HepG2 (cell line): ENCODE measurements around the gene GCM1. TPM values are rescaled to one million over a fixed set of nuclear protein-coding genes. Genes with fewer than 3 reads are reported as not detected.

Experiments
- DNMT1 ChIP-seq: sonication (generic); formaldehyde crosslinking; IDR thresholded peaks from 2 replicates; pipeline ENCODE4 v1.5.1; 2020; ENCODE audit warnings: mild to moderate bottlenecking, missing genetic modification reagents
- HDAC1 ChIP-seq: sonication (generic); formaldehyde crosslinking; IDR thresholded peaks from 2 replicates; pipeline ENCODE4 v1.5.1; 2020; ENCODE audit warnings: mild to moderate bottlenecking, missing genetic modification reagents
- HOXD1 ChIP-seq: sonication (generic); formaldehyde crosslinking; IDR thresholded peaks from 2 replicates; pipeline ENCODE4 v1.5.0; 2020; ENCODE audit warnings: missing genetic modification reagents
- KIAA2018 ChIP-seq: sonication (generic); formaldehyde crosslinking; IDR thresholded peaks from 2 replicates; pipeline ENCODE4 v1.5.0; 2020; ENCODE audit warnings: mild to moderate bottlenecking, missing genetic modification reagents, borderline replicate concordance
- MBD4 ChIP-seq: IDR thresholded peaks from 2 replicates; pipeline ENCODE4 v1.6.1; 2012; ENCODE audit warnings: low read length, inconsistent platforms, borderline replicate concordance
- NCOA1 ChIP-seq: sonication (generic); formaldehyde crosslinking; IDR thresholded peaks from 2 replicates; pipeline ENCODE4 v1.9.0; 2021; ENCODE audit warnings: missing genetic modification reagents
- NR2F2 ChIP-seq: IDR thresholded peaks from 2 replicates; pipeline ENCODE4 v1.6.1; 2012; ENCODE audit warnings: low read depth, inconsistent platforms, borderline replicate concordance
- PCBP2 ChIP-seq: fragments of 200-400 bp; formaldehyde crosslinking; optimal IDR thresholded peaks from 2 replicates; pipeline ENCODE3; 2018; ENCODE audit warnings: low read length, low read depth; ENCODE audit not compliant: poor library complexity, severe bottlenecking
- PRDM15 ChIP-seq: sonication (generic); formaldehyde crosslinking; IDR thresholded peaks from 2 replicates; pipeline ENCODE4 v1.4.0; 2020; ENCODE audit warnings: missing genetic modification reagents
- SIN3B ChIP-seq: fragments of 150-350 bp; IDR thresholded peaks from 2 replicates; pipeline ENCODE4 v1.6.1; 2014; ENCODE audit warnings: low read length
- ZKSCAN8 ChIP-seq: IDR thresholded peaks from 2 replicates; pipeline ENCODE4 v1.6.1; 2016; ENCODE audit warnings: borderline replicate concordance, missing genetic modification reagents, missing compliant biosample characterization
- ZMAT5 ChIP-seq: sonication (generic); formaldehyde crosslinking; IDR thresholded peaks from 2 replicates; pipeline ENCODE4 v1.5.0; 2020; ENCODE audit warnings: mild to moderate bottlenecking, low read depth, missing genetic modification reagents, borderline replicate concordance
- ZNF460 ChIP-seq: sonication (generic); formaldehyde crosslinking; IDR thresholded peaks from 2 replicates; pipeline ENCODE4 v1.5.1; 2020; ENCODE audit warnings: missing genetic modification reagents, mild to moderate bottlenecking, borderline replicate concordance
- ZNF749 ChIP-seq: sonication (generic); formaldehyde crosslinking; IDR thresholded peaks from 2 replicates; pipeline ENCODE4 v1.8.0; 2022; ENCODE audit warnings: mild to moderate bottlenecking, missing genetic modification reagents, moderate library complexity, borderline replicate concordance
- polyA plus RNA-seq, 8 experiments: library from polyadenylated mRNA; depleted of rRNA in 3 of 8; stranded (reverse) in 7 of 8; unstranded in 1 of 8; fragments of >200 nt; fragmentation: Illumina TruSeq in 4 of 8; extraction: Trizol in 4 of 8; gene quantifications; 2 replicates each; pipeline versions ENCODE4 v1.2.1 to v1.2.3, GENCODE V29; 2011 to 2016; ENCODE audit warnings: low read depth in 4 of 8, missing spikeins in 1 of 8, mixed read lengths in 1 of 8; ENCODE audit not compliant: insufficient read depth in 1 of 8
- total RNA-seq, 5 experiments: library from RNA; depleted of rRNA; stranded (reverse); fragments of >200 nt; fragmentation: Illumina TruSeq; extraction: Trizol; gene quantifications; 2 replicates each; pipeline ENCODE4 v1.2.3, GENCODE V29; 2016; ENCODE audit warnings: low read depth in 1 of 5
- TF ChIP-seq, protein P1 (sequence below): IDR thresholded peaks from 2 replicates; pipeline ENCODE4 v1.6.1; 2016; ENCODE audit warnings: mild to moderate bottlenecking, missing biosample characterization, missing genetic modification reagents
- TF ChIP-seq, protein P2 (sequence below): sonication (generic); formaldehyde crosslinking; IDR thresholded peaks from 2 replicates; pipeline ENCODE4 v1.4.0; 2020; ENCODE audit warnings: mild to moderate bottlenecking, missing genetic modification reagents

Gene GCM1
- total and polyA plus RNA-seq, 2 of the 13 experiments (the other 11 are each of a cell fraction or from before 2014, with no cell fraction given) = 0.04 to 0.13 TPM

DNA sequence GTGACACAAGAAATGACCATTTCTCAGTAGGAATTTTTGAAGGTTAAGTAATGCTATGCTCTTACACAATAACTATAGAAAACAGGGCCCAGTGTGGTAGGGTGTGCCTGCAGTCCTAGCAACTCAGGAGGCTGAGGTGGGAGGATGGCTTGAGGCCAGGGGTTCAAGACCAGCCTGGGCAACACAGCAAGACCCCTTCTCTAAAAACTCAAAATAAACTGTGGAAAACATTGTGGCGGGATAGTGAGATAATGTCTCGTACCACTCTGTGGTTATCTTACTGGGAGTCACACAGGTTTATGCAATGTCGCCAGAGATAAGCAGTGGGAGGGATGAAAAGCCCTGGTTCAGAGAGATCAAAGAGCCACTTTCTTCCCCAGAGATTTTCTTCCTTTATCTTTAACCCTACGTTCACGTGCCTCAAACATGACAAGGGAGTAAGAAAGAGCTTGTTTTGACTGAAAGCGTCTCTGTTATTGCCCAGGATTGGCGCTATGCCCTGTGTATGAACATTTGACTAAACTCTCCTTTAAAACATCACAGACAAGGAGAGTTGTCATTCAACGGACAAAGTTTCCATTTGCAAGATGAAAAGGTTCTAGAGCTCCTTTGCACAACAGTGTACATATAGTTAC is 13.9 kb downstream of the GCM1 start (continued):
- TF ChIP-seq ZKSCAN8 (CRISPR knock-in tag) (peak; percentile 94), DNMT1 (CRISPR knock-in tag) (no peak), ZNF460 (CRISPR knock-in tag) (no peak; the same call in 1 of the 2 replicates), KIAA2018 (CRISPR knock-in tag) (no peak), SIN3B (no peak), NR2F2 (peak; percentile 85), HOXD1 (CRISPR knock-in tag) (peak; percentile 82), ZNF749 (CRISPR knock-in tag) (peak; percentile 89; the same call in 1 of the 2 replicates), ZMAT5 (CRISPR knock-in tag) (no peak), PRDM15 (CRISPR knock-in tag) (no peak; the same call in 1 of the 2 replicates), MBD4 (peak; percentile 77; the same call in 1 of the 2 replicates), NCOA1 (CRISPR knock-in tag) (peak; percentile 92; the same call in 1 of the 2 replicates), HDAC1 (CRISPR knock-in tag) (peak; percentile 88), PCBP2 (no peak)
- TF ChIP-seq, protein P1, sequence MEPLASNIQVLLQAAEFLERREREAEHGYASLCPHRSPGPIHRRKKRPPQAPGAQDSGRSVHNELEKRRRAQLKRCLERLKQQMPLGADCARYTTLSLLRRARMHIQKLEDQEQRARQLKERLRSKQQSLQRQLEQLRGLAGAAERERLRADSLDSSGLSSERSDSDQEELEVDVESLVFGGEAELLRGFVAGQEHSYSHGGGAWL = 0 out of 2 replicates have a peak, but pooled peaks have one; percentile 37
- TF ChIP-seq, protein P2, sequence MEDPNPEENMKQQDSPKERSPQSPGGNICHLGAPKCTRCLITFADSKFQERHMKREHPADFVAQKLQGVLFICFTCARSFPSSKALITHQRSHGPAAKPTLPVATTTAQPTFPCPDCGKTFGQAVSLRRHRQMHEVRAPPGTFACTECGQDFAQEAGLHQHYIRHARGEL (CRISPR knock-in tag) = no peak
